Astrocyte of the cerebellum (primary cell): ENCODE data around the gene IBA57.

Experiments used
- DNase-seq: peaks from one replicate; pipeline ENCODE4 v3.0.0-alpha.2; 2011; ENCODE audit warnings: low read depth
- H3K4me3 ChIP-seq: 2 replicates; pipeline ENCODE4 v1.5.1; 2011; ENCODE audit warnings: mild to moderate bottlenecking, low read depth, low read length, moderate library complexity
- in situ Hi-C: cut with HindIII; loops from 2 replicates; pipeline ENCODE4 v1.10.0; 2017; ENCODE audit warnings: low sequenced_read_pairs
- TF ChIP-seq, protein P1 (sequence below): IDR thresholded peaks from 2 replicates; pipeline ENCODE4 v1.5.1; 2012; ENCODE audit warnings: low read length, low read depth, moderate library complexity, mild to moderate bottlenecking; ENCODE audit errors: missing control alignments

The IBA57 gene

DNA sequence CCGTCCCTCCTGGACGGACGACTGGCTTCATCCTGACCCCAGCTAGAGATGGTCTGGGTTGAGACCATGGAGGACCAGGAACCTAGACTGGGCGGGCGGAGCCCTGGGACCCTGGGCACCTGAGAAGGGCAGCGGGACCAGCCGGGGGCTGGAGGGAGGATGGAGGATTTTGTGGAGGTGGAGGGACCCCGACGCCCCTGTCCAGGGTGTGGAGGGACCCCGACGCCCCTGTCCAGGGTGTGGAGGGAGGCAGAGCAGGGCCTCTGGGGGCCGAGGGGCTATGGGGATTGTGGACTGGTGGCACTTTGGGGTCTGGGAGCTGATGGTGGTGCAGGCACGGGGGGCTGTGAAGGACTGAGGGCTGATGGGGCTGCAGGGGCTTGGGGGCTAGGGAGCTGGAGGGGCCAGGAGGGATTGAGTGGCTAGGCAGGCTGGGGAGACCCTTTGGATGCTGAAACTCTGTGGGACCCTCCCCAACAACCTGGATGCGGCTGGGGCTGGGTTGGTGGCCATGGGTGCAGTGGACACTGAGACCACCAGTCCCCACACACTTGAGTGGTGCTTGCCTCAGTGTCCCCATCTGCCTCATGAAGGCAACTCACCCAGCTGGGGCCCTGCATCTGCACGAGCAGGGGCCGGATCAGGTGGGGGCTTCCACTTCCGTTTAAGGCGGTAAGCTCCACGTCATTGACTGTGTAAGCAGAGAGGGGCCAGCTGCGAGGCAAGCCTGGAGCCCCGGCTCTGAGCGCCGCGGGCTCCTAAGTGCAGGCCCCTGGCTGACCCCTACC lies 8.5 kb upstream of the IBA57 start:
- DNase-seq = no peak
- H3K4me3 ChIP-seq = no peak overlapping the region
- TF ChIP-seq, protein P1, sequence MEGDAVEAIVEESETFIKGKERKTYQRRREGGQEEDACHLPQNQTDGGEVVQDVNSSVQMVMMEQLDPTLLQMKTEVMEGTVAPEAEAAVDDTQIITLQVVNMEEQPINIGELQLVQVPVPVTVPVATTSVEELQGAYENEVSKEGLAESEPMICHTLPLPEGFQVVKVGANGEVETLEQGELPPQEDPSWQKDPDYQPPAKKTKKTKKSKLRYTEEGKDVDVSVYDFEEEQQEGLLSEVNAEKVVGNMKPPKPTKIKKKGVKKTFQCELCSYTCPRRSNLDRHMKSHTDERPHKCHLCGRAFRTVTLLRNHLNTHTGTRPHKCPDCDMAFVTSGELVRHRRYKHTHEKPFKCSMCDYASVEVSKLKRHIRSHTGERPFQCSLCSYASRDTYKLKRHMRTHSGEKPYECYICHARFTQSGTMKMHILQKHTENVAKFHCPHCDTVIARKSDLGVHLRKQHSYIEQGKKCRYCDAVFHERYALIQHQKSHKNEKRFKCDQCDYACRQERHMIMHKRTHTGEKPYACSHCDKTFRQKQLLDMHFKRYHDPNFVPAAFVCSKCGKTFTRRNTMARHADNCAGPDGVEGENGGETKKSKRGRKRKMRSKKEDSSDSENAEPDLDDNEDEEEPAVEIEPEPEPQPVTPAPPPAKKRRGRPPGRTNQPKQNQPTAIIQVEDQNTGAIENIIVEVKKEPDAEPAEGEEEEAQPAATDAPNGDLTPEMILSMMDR = no peak
- in situ Hi-C loops = no loop called here

DNA sequence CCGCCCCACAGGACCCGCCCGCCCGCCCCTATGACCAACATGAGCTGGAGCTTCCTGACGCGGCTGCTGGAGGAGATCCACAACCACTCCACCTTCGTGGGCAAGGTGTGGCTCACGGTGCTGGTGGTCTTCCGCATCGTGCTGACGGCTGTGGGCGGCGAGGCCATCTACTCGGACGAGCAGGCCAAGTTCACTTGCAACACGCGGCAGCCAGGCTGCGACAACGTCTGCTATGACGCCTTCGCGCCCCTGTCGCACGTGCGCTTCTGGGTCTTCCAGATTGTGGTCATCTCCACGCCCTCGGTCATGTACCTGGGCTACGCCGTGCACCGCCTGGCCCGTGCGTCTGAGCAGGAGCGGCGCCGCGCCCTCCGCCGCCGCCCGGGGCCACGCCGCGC lies 7.9 kb upstream of the IBA57 start:
- in situ Hi-C loops = no loop called here
- TF ChIP-seq, protein P1 = no peak
- no peak overlapping the region for H3K4me3 ChIP-seq
- DNase-seq = no peak

DNA sequence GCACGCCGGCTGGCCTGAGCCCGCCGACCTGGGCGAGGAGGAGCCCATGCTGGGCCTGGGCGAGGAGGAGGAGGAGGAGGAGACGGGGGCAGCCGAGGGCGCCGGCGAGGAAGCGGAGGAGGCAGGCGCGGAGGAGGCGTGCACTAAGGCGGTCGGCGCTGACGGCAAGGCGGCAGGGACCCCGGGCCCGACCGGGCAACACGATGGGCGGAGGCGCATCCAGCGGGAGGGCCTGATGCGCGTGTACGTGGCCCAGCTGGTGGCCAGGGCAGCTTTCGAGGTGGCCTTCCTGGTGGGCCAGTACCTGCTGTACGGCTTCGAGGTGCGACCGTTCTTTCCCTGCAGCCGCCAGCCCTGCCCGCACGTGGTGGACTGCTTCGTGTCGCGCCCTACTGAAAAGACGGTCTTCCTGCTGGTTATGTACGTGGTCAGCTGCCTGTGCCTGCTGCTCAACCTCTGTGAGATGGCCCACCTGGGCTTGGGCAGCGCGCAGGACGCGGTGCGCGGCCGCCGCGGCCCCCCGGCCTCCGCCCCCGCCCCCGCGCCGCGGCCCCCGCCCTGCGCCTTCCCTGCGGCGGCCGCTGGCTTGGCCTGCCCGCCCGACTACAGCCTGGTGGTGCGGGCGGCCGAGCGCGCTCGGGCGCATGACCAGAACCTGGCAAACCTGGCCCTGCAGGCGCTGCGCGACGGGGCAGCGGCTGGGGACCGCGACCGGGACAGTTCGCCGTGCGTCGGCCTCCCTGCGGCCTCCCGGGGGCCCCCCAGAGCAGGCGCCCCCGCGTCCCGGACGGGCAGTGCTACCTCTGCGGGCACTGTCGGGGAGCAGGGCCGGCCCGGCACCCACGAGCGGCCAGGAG lies 7.2 kb upstream of the IBA57 start:
- TF ChIP-seq, protein P1 = no peak
- in situ Hi-C loops = no loop called here
- H3K4me3 ChIP-seq = no peak overlapping the region
- no peak for DNase-seq

DNA sequence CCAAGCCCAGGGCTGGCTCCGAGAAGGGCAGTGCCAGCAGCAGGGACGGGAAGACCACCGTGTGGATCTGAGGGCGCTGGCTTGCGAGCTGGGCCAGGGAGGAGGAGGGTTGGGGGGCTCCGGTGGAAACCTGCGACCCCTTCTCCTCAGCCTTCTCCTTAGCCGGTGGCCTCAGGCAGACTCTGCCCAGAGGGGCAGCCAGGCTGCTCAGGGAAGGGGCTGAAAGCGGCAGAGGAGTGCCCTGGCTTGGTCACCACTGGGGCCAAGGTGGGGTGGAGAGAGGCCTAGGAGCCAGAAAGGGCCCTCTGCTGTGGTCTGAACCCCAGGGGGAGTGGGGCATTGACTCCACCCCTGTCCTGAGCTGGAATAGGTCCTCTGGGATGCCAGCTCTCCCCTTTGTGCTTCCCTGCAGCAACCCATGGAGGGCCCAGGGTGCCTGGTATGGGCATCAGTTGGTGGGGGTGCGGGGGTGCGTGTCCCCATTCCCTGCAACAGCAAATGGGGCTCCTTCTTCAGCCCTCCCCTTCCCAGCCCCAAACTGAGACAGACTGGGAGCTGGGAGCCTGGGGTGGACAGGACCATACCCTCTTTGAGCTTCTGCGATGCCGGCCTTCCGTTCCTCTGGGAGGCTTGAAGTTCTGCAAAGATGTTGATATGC lies 6.5 kb upstream of the IBA57 start:
- DNase-seq = no peak
- H3K4me3 ChIP-seq = no peak overlapping the region
- in situ Hi-C loops = no loop called here
- TF ChIP-seq, protein P1 = no peak

DNA sequence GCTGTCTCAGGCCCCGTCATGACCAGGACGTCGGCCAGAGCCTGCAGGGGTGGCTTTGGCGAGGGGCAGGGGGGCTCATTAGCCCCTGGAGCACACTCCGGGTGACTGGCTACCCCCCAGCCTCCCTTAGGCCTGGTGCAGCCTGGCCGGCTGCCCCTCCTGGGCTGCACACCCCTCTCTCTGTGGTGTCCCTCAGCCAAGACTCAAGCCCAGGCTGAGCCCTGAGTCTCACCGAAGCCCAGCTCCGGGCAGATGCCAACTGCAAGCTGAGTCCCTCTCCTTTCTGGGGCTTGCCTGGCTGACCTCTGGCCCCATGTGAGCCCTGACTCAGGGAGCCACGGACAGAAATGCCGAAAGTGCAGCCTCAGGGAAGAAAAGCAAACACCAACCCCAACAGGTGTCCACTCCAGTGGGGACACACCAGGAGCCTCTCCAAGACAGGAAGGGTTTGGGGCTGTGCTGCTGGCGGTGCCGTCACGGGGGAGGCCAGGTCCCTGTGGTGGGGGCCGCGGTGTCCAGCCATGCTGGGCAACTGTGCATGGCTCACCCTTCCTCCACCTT lies 5.3 kb upstream of the IBA57 start:
- in situ Hi-C loops = no loop called here
- no peak for DNase-seq
- no peak overlapping the region for H3K4me3 ChIP-seq
- TF ChIP-seq, protein P1 = no peak

DNA sequence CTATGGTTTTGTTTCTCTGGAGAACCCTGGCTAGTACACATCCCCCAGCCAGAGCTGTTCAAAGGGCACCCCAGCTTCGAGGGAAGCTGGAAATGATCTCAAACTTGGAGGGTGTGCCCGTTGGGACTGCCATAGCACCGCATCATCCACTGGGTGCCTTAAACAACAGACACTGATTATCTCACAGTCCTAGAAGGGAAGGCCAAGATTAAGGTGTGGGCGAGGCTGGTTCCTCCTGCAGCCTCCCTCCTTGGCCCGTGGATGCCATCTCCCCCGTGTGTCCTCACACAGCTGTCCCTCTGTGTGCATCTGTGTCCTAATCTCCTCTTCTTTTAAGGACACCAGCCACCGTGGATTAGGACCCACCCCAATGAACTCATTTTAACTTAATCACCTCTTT lies 4.2 kb upstream of the IBA57 start:
- TF ChIP-seq, protein P1 = no peak
- in situ Hi-C loops = no loop called here
- H3K4me3 ChIP-seq = no peak overlapping the region
- no peak for DNase-seq
